Endothelial cell of umbilical vein (primary cell): ENCODE measurements around the gene ARFGEF3. TPM values are rescaled to one million over a fixed set of nuclear protein-coding genes. Genes with fewer than 3 reads are reported as not detected.

Experiments used
- BruUV-seq: library from RNA; stranded (reverse); fragments of 400-500 nt; replicated peaks from 2 replicates; lab custom pipeline; 2021; lab: Mats Ljungman, UMichigan
- CTCF ChIA-PET: fragments of 300-600, 350-600 bp; sonication (Branson Sonifier 250); formaldehyde crosslinking; loops from one replicate; lab custom pipeline; 2021; ENCODE audit warnings: antibody characterized with exemption, inconsistent platforms; lab: Charles Lee
- POLR2A ChIA-PET: fragments of 300-600, 350-600 bp; sonication (Branson Sonifier 250); formaldehyde crosslinking; loops from one replicate; lab custom pipeline; 2021; ENCODE audit warnings: antibody characterized with exemption, inconsistent platforms; lab: Charles Lee
- DNase-seq: peaks from one replicate; pipeline ENCODE4 v3.0.0-alpha.2; 2011; ENCODE audit warnings: low read depth, low spot score
- FAIRE-seq: peaks from 2 replicates; lab custom pipeline; 2011; peaks lifted over from hg19 to GRCh38; lab: Jason Lieb, UNC
- H2AFZ ChIP-seq: 2 replicates; pipeline ENCODE4 v1.6.0; 2012; ENCODE audit warnings: low read depth, low read length, control low read depth, inconsistent platforms
- H3K27ac ChIP-seq: 2 replicates; pipeline ENCODE4 v1.5.1; 2011; ENCODE audit warnings: low read depth, mild to moderate bottlenecking, control low read depth, low read length, moderate library complexity; ENCODE audit not compliant: insufficient read depth
- H3K27me3 ChIP-seq, 2 experiments: 2 replicates each; pipeline versions ENCODE4 v1.6.0 to v1.6.1; 2011; ENCODE audit warnings: low read length in 2 of 2, mixed read lengths in 1 of 2; ENCODE audit not compliant: control insufficient read depth in 2 of 2, insufficient read depth in 2 of 2
- H3K36me3 ChIP-seq, 2 experiments: 2 replicates in 1 of 2; 3 replicates in 1 of 2; pipeline ENCODE4 v1.5.1; 2011; ENCODE audit warnings: low read length in 2 of 2, mild to moderate bottlenecking in 1 of 2, moderate library complexity in 1 of 2; ENCODE audit not compliant: control insufficient read depth in 2 of 2, insufficient read depth in 2 of 2; ENCODE audit errors: extremely low read depth in 1 of 2
- H3K4me1 ChIP-seq: 3 replicates; pipeline ENCODE4 v1.5.1; 2011; ENCODE audit warnings: mild to moderate bottlenecking, low read length; ENCODE audit not compliant: control insufficient read depth, insufficient read depth; ENCODE audit errors: extremely low read depth
- H3K4me2 ChIP-seq: 2 replicates; pipeline ENCODE4 v1.6.1; 2011; ENCODE audit warnings: low read length, control low read depth, mixed read lengths; ENCODE audit not compliant: insufficient read depth
- H3K4me3 ChIP-seq, 3 experiments: fragments of 200-600 bp in 1 of 3; sonication (generic), shearing (Covaris generic) in 1 of 3; replicated peaks in 1 of 3; 2 replicates each; pipeline ENCODE4 v1.5.1; 2011 to 2016; ENCODE audit warnings: control low read depth in 3 of 3, low read length in 3 of 3, mild to moderate bottlenecking in 2 of 3, inconsistent platforms in 1 of 3, low read depth in 1 of 3, moderate library complexity in 1 of 3; ENCODE audit not compliant: insufficient read depth in 1 of 3
- H3K79me2 ChIP-seq: 2 replicates; pipeline ENCODE4 v1.6.0; 2012; ENCODE audit warnings: low read length, inconsistent platforms; ENCODE audit not compliant: control insufficient read depth, insufficient read depth
- H3K9ac ChIP-seq: replicated peaks from 2 replicates; pipeline ENCODE3; 2011; ENCODE audit warnings: low read length, control low read depth; ENCODE audit not compliant: insufficient read depth; ENCODE audit errors: extremely low read depth
- H3K9me1 ChIP-seq: replicated peaks from 3 replicates; pipeline ENCODE4 v1.6.0; 2011; ENCODE audit warnings: mild to moderate bottlenecking, low read length; ENCODE audit not compliant: control insufficient read depth, insufficient read depth; ENCODE audit errors: extremely low read depth
- H3K9me3 ChIP-seq: replicated peaks from 2 replicates; pipeline ENCODE4 v1.5.1; 2012; ENCODE audit warnings: low read length, inconsistent platforms; ENCODE audit not compliant: control insufficient read depth, insufficient read depth
- H4K20me1 ChIP-seq: replicated peaks from 2 replicates; pipeline ENCODE3; 2011; ENCODE audit warnings: mild to moderate bottlenecking, low read length; ENCODE audit not compliant: control insufficient read depth, insufficient read depth; ENCODE audit errors: extremely low read depth
- CTCF ChIP-seq, 2 donors: IDR thresholded peaks; 1 replicate in 1 of 2; 2 replicates in 1 of 2; pipeline ENCODE4 v1.5.1; 2011; ENCODE audit warnings: low read length in 2 of 2, mild to moderate bottlenecking in 2 of 2, moderate library complexity in 2 of 2, control low read depth in 1 of 2, inconsistent platforms in 1 of 2, low read depth in 1 of 2; ENCODE audit not compliant: insufficient read depth in 1 of 2; ENCODE audit errors: extremely low read depth in 1 of 2
- EZH2 ChIP-seq: IDR thresholded peaks from 2 replicates; pipeline ENCODE4 v1.6.1; 2012; ENCODE audit warnings: borderline replicate concordance, low read depth, mild to moderate bottlenecking, moderate library complexity, low read length, inconsistent platforms; ENCODE audit not compliant: severe bottlenecking
- FOS ChIP-seq: IDR thresholded peaks from 2 replicates; pipeline ENCODE4 v1.6.1; 2011; ENCODE audit warnings: mild to moderate bottlenecking, low read length, moderate library complexity, borderline replicate concordance; ENCODE audit not compliant: insufficient read depth
- GATA2 ChIP-seq: IDR thresholded peaks from 2 replicates; pipeline ENCODE4 v1.7.0; 2011; ENCODE audit warnings: low read depth, mild to moderate bottlenecking, moderate library complexity, mixed read lengths, low read length; ENCODE audit not compliant: insufficient read length, insufficient read depth
- MAX ChIP-seq: IDR thresholded peaks from 2 replicates; pipeline ENCODE4 v1.6.1; 2011; ENCODE audit not compliant: insufficient read depth, insufficient read length
- MYC ChIP-seq: IDR thresholded peaks from one replicate; pipeline ENCODE4 v1.6.1; 2011; ENCODE audit warnings: mild to moderate bottlenecking, low read depth, low read length
- POLR2A ChIP-seq: IDR thresholded peaks from 2 replicates; pipeline ENCODE4 v1.6.1; 2012; ENCODE audit warnings: low read depth, mild to moderate bottlenecking, control low read depth, low read length
- POLR2AphosphoS5 ChIP-seq: IDR thresholded peaks from 2 replicates; pipeline ENCODE4 v1.6.1; 2012; ENCODE audit warnings: low read depth, mild to moderate bottlenecking, control low read depth, low read length, moderate library complexity; ENCODE audit not compliant: insufficient read depth
- dilution Hi-C: fragments of 300-500 bp; cut with MboI; formaldehyde crosslinking; loops from one replicate; pipeline ENCODE4 v1.15.0; 2019; ENCODE audit warnings: low sequenced_read_pairs; ENCODE audit not compliant: extremely low pct_ligation_motif_present
- intact Hi-C: fragments of 100-400 bp; cut with micrococcal nuclease; formaldehyde crosslinking; loops from one replicate; pipeline ENCODE4 v1.10.0; 2022
- polyA plus RNA-seq, 4 experiments: library from polyadenylated mRNA; depleted of rRNA in 3 of 4; stranded (reverse) in 3 of 4; unstranded in 1 of 4; fragments of >200 nt; gene quantifications; 2 replicates each; pipeline versions ENCODE4 v1.2.1 to v1.2.3, GENCODE V29; 2011 to 2012; ENCODE audit warnings: missing spikeins in 1 of 4
- total RNA-seq: library from RNA; stranded (reverse); gene quantifications from 2 replicates; pipeline ENCODE4 v1.2.3, GENCODE V29; 2021

Gene ARFGEF3
- total and polyA plus RNA-seq, 2 donors (not counting 3 experiments of a cell fraction or from before 2014, with no cell fraction given): 1.3 to 7.3 TPM

- no TSS peak for BruUV-seq
- POLR2A ChIA-PET: no interaction called here
- dilution Hi-C loops: no loop called here
These were observed 88.3 kb downstream of the ARFGEF3 start for GRCh38 chr6:138250053-138250452.

More at GRCh38 chr6:138250053-138250452, 88.3 kb downstream of the ARFGEF3 start:
- CTCF ChIA-PET: interaction anchor here (1.2 kb wide), 1 partner anchor 65 kb away, joined by 3 read pairs; no protein-coding TSS in a partner anchor
- Histone ChIP-seq H3K9ac (no peak overlapping the region), H3K9me3 (no peaks in the 10 kb centered on the region), H3K27me3 (no peaks in the 10 kb centered on the region), H4K20me1 (no peaks in the 10 kb centered on the region), H3K36me3 (no peaks in the 10 kb centered on the region), H3K4me1 (peaks cover 4% of the 10 kb centered on the region), H3K4me3 (no peak overlapping the region), H3K4me2 (no peak overlapping the region), H3K27ac (no peak overlapping the region), H3K9me1 (no peaks in the 10 kb centered on the region), H2AFZ (no peak overlapping the region), H3K79me2 (no peaks in the 10 kb centered on the region)
- FAIRE-seq (no peak), DNase-seq (no peak)
- TF ChIP-seq CTCF (IDR thresholded peaks at IDR 0.05; ENCODE audit: extremely low read depth in 1 of 2, insufficient read depth in 1 of 2, low read depth in 1 of 2, low read length in 2 of 2): no peak
- TF ChIP-seq FOS: no peak
- no peak for TF ChIP-seq MAX
- no peak for TF ChIP-seq EZH2
- TF ChIP-seq POLR2AphosphoS5: no peak
- no peak for TF ChIP-seq POLR2A
- TF ChIP-seq GATA2: no peak
- no peak for TF ChIP-seq MYC
- intact Hi-C loops: no loop called here
